Activated naive CD4-positive, alpha-beta T cell treated with Interleukin-2 at 50 U/mL for 16 hours (primary cell): Measurements from ENCODE around the gene PHF3.

Source experiments
- DNase-seq: peaks from one replicate; pipeline ENCODE4 v3.0.0-alpha.2; 2020

PHF3 gene, protein sequence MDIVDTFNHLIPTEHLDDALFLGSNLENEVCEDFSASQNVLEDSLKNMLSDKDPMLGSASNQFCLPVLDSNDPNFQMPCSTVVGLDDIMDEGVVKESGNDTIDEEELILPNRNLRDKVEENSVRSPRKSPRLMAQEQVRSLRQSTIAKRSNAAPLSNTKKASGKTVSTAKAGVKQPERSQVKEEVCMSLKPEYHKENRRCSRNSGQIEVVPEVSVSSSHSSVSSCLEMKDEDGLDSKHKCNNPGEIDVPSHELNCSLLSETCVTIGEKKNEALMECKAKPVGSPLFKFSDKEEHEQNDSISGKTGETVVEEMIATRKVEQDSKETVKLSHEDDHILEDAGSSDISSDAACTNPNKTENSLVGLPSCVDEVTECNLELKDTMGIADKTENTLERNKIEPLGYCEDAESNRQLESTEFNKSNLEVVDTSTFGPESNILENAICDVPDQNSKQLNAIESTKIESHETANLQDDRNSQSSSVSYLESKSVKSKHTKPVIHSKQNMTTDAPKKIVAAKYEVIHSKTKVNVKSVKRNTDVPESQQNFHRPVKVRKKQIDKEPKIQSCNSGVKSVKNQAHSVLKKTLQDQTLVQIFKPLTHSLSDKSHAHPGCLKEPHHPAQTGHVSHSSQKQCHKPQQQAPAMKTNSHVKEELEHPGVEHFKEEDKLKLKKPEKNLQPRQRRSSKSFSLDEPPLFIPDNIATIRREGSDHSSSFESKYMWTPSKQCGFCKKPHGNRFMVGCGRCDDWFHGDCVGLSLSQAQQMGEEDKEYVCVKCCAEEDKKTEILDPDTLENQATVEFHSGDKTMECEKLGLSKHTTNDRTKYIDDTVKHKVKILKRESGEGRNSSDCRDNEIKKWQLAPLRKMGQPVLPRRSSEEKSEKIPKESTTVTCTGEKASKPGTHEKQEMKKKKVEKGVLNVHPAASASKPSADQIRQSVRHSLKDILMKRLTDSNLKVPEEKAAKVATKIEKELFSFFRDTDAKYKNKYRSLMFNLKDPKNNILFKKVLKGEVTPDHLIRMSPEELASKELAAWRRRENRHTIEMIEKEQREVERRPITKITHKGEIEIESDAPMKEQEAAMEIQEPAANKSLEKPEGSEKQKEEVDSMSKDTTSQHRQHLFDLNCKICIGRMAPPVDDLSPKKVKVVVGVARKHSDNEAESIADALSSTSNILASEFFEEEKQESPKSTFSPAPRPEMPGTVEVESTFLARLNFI (N-terminal part only)

DNA sequence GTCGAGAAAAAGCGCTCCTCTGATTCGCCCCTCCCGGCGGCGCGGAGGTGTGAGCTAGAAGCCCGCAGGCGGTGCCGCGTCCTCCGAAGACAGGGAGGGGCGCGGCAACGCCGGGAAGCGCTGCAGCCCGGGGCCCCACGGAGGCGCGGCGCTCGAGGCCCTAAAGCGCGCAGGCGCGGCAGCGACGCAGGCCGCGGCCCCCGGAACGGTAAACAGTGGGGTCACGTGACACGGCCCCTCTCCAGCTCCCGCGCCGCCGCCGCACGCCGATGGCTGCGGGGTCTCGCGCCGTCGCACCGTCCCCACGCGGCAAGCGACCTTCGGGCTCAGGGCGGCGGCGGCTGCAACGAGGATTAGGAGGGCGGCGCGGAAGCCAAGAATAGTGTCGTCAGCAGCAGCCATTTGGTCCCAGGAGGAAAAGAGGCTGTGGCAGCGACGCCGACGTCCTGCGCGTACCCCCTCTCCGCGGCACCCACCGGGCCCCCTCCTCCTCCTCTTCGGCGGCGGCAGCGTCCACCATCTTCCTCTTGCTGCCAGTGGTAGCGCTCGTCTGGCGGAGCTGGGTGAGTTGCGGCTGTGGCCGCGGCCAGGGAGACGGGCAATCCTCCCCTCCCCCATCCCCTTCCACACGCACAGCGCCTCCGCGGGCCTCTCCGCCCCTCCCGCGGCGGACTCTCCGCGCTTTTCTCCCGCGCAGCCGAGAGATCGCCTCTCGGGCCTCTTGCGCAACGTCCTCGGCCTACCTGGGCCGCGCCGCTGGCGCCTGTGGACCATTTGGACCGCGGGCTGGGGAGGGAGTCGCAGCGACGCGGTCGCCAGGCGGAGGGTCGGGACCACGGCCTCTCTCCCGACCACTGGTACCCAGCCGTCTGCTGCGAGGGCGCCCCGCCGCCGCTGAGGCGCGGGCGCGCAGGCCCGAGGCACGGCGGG is at the start of gene PHF3:
Gene PHF3, plus strand, starts transcription at position 215 of the 930 bp plus-strand sequence. CDS start 10,750 bp downstream, outside the sequence.
- peak; percentile 92 for DNase-seq

DNA sequence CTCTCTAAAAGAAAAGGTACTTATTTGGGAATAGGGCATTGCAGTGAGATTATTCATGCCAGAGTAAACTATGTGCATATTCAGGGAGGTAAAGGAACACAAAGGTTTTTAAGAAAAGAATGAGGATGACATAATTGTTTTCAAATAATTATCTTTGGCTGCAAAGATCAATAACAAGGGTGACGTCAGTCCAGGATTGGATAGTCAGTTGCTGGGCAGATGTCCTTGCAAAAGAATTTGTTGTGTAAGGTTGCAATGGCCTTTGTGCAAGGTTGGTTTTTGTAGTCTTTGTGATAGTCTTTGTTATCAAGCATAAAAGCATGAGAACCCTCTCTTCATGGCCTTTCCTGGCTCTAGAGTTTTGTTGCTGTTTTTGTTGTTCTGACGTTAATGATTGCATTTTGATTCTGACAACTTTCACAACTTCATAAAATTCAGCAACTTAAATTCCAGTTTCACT is 45.6 kb upstream of the PHF3 start:
- no peak for DNase-seq

DNA sequence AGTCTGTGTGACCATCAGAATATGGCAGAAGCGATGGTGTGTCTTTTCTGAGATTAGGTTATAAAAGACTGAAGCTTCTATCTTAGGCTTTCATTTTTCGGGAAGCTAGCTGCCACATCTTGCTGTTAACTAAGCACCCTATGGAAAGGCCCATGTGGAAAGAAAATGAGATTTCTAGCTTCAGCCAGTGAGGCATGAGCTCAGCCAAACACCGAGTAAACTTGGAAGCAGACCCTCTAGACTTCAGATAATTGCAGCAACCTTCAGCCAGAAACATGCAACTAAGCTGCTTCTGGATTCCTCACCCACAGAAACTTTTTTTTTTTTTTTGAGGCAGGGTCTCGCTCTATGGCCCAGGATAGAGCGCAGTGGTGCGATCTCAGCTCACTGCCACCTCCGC is 42.7 kb upstream of the PHF3 start:
- no peak for DNase-seq

DNA sequence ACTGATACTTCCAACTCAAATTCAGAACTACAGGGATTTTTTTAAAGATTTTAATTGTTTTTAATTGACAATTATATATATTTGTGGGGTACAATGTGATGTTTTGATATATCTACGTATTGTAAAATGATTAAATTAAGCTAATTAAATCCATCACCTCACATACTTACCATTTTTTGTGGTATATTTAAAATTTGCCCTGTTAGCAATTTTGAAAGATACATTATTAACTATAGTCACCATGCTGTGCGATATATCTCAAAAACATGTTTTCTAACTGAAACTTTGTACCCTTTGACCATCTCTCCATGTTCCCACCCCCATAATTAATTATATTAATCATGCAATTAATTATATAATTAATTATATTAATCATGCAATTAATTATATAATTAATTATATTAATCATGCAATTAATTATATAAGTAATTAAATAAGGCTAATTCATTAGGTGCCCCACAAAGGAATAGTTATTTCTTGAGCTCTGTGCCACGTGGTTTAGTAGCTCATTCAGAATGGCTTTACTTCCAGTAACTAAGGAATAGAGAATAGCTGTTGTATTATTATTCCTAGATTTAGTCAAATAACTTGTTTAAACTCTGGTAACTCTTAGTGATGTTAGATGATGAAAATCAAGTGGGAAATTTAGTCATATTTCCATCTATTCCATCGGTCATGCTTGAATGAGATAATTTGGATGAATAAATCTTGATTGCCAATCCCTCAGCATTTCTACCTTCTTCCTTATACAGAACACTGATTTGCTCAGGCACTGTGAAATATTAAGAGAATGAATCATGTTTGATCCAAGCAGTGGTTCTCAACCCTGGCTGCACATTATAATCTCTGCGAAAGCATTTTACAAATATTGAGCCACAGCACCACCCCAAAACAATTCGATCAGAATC is 38.2 kb upstream of the PHF3 start:
- no peak for DNase-seq

DNA sequence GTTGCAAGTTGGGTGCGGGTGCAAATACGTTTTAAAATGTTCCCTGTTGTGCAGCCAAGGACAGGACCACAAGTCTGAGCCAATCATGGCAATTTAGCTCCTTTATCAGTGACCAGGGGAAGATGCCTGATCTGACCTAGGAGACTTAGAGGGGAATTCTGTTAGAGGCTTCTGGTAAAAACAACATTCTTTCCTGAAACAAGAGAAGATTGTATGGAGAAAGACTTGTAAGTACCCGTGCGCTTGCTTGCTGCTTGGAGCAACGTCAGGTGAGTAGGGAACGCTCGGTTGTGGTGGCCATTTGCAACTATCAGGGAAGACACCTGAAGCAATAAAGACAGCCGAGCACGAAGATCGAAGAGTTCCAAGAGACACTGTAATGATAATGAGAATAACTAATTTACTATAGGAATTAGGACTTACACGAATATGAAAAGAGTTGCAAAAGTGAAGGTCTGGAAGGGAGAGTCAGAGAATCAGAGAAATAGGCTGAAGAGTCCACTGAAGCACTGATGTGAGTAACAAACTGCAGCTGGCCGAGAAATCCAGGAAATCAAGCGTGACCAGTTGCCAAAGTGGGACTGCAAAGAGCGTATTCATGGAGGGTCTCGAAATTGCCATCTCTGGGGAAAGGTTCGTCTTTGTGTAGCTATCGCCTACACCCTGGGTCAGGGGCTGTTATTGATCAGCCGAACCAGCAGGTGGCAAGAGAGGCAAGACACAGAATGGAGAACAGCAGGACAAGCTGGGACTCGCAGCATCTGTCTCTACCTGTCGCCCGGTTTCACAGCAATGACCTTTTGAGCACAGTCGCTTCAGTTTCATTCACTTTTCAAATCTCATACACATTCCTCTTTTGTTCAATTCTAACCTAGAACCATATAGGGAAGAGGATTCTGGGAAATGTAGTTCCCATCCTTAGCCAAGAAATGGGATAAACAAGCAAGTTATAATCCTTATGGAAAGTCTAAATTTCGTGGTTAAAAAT is 37.3 kb upstream of the PHF3 start:
- peak; percentile 76 for DNase-seq

DNA sequence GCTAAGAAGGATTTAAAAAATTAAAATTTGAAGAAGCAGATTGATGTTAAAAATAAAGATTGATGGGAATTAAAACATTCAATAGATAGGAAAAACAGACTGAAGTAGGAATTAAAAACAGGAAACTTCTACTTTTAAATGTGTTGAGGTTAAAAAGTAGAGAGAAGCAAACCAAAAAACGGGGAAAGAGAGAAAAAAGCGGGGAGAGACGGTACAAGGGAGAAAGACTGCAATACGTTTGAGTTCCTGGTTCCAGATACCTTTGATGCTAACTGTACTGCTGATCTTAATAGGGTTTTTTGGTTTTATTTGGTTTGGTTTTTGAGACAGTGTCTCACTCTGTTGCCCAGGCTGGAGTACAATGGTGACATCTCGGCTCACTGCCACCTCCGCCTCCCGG is 36.4 kb upstream of the PHF3 start:
- DNase-seq, result no peak

DNA sequence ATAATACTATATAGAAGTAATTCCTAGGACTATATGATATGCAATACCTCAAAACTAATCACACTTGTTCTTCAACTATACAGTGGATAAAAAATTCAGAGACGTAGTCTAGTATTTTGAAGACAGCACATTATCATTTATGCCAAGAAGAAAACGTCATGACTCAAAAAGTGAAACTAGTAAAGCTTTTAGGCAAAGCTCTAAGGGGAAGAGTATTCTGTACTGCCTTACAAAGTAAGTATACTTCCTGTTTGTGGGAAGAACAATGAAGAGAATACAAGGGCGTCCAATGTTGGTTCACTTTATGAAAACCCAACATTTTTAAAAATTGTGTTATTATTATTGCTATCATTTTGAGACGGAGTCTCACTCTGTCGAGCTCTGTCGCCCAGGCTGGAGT is 35.5 kb upstream of the PHF3 start:
- DNase-seq, result no peak

DNA sequence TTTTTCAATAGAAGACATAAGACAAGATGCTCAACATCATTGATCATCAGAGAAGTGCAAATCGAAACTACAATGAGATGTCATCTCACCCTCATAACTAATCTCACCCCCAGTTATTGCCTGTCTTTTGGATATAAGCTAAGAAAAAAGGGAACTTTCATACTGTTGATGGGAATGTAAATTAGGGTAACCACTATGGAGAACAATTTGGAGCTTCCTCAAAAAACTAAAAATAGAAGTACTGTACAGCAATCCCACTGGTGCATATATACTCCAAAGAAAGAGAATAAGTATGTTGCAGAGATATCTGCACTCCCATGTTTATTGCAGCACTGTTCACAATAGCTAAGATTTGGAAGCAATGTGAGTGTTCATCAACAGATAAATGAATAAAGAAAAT is 26.4 kb upstream of the PHF3 start:
- DNase-seq, result no peak

DNA sequence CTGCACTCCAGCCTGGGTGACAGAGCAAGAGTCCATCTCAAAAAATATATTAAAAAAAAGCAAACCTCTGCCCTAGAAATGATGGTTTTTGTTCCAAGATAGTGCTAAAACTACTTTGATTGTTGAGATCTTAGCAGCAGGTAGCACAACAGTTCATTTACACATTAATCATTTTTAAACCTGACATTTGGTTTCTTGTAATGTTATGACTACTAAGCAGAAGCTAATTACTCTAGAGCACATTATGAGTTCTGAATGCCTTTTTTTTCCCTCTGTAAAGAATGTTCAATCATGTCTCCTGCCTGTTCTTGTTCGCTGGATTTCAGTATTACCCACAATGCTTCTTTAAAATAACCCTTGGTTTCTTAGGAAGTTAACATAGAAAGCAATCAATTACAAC is 24.7 kb upstream of the PHF3 start:
- DNase-seq, result no peak

DNA sequence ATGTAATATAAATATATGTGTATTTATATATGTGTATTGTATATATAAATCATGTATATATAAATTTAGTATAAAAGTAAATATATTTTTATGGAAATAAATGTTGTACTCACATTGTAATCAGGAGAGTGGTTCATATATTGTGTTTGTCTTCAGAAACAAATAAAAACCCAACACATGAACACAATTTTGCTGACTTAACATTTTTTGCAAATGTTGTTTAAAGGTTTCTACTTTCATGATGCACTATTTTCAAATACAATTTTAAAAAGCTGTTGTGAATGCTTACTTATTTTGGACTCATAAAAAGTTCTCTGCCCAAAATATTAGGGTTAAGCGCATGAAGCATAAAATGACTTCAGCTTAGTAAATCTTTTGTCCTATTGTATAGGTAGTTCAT is 24.0 kb upstream of the PHF3 start:
- DNase-seq, result no peak

DNA sequence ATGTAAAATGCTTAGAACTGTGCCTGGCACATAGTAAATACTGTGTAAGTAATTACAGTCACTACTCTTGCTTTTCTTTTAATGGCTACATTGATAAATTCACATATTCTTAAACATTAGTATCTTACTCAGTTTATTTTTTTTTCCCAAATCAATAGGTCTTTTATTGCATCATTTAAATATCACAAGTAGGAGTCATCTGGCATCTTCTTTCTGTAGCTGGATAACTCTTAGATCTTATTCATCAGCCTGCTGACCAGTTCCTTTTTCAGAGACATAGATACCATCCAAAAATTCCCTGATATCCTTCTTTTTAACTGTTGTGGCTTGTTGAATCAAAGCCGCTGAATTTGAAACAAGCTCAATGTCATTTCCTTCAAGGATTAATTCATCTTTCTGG is 20.0 kb upstream of the PHF3 start:
- DNase-seq, result no peak

DNA sequence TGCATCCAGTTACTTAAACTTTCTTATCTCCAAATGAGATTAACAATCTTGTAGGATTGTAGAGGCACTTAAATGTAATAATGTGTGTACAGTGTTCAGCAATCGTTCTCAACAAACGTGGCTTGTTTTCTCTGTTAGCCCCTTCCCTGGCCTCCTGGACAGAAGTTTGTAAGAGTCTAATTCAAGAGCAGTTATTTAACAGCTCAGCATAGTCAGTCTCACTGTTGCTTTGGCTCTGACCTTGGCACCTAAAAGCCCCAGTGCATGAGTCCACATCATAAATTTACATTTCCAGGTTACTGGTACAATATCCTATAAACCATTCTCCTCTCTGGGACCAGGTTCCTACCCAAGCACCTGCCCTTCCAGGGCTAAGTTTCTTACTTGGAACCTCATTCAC is 11.5 kb upstream of the PHF3 start:
- DNase-seq, result no peak

DNA sequence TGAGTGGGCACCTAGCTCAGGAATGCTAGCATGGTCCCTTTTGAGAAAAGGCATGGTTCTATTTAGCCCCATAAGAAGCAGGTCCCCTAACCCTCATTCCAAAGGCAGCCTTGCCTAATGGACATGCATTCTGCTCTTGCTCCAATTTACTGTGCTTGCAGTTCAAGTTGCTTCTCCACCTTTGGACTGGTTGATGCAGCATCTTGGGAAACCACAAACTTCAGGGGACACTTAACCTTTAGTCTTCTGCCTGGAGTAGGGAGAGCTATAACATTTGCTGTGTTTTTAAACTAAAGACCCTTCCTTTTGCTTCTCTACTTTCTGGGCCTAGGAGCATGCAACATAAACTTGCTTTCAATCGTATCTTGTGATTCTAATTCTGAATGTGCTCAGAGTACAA is 5.1 kb upstream of the PHF3 start:
- no peak for DNase-seq

DNA sequence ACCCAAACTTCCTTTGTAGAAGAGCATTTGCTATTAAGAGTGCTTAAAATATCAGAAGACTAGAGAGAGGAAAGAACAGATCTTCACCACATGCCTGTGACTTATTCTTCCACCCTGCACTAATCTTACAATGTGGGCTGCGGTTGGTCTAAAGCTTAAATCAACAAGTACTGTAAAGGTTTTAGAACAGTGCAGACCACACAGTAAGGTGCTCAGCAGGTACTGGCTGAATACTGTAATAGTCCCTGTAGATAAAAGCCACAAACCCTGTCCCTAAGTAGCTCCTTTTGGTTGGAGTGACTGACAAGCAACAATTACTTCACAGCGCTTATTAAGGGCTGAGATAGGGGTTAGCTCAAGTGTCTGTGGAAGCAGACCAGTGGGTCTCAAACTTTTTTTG is 972 bp upstream of the PHF3 start:
- DNase-seq, result no peak

DNA sequence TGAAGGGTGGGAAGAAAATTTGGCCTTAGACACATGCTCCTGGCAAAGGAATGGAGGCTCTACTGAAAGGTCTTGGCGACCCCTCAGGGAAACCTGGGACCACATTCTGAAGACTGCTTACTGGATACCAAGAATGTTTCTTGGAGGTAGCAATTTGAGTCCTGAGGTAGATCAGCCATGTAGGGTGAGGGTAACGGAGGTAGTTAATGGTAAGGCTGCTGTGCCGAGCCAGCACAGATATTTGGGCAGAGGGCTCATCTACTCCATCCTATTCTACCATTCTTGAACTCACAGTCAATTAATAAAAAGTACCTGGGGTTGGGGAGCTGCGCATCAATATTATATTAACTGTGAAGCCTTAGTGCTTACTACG is 401 bp upstream of the PHF3 start:
- no peak for DNase-seq

DNA sequence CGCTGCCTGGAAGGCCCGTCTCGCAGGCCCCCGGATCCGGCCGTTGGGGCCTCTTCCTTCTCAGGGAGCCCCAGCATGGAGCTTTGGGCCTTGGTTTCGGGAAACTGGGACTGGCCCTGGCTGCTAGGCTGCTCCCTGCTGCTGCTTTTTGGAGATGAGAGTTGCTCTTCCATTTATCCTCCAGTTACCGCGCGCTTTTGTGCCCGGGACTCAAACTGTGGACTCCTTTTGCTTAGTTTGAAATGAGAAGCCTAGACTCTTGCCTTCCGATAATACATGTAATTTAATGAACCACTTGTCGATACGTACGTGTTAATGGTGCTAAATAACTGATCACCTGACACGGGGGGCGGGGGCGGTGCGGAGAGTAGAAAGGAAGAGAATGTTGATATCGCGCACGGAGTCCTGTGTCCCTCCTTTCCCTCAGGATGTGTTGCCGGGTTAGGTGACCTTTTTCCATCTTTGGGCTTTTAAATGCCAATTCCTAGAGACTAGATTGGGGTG is 968 bp downstream of the PHF3 start:
- DNase-seq, result peak; percentile 66

DNA sequence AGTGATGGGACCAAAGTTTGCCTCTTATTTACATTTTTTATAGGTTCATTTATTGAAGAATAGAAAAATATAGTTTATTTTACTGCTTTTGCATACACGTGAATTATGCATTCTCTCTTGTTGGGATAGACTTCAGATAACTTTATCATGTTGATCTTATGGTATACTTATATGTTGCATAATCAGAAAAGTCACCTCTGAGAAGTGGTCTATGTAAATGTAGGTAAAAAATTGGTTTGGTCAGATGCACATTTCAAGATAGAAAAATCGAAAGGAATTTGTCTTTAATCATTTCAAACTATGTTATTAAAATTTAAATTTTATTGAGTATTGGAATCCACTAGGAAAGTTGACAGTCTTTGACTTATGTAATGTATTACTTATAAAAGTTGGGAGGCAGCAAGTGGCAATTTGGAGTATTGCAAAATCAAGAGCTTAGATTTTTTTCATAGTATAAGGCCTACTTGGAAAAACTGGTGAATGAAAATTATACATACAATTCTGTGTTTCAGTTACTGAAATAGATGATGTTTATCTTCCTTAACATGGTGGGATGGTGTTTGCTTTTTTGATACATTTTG is 2.4 kb downstream of the PHF3 start:
- DNase-seq, result no peak

DNA sequence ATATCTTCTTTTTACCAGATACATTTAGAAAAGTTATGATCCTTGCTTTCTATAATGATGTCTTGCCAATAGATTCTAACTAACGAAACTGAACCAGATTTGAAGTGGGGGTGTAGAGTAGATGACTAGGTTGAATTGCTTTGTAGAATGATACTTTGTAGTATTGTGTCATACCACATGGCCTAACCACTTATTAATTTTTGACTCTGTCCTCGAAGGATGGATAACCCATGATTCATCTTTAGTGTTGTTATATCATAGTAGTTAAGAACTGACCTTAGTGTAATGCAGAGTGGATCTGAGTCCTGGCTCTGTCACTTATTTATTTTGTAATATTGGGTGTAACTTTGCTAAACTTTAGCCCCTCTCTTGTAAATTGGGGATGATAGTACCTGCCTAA is 4.5 kb downstream of the PHF3 start:
- no peak for DNase-seq

DNA sequence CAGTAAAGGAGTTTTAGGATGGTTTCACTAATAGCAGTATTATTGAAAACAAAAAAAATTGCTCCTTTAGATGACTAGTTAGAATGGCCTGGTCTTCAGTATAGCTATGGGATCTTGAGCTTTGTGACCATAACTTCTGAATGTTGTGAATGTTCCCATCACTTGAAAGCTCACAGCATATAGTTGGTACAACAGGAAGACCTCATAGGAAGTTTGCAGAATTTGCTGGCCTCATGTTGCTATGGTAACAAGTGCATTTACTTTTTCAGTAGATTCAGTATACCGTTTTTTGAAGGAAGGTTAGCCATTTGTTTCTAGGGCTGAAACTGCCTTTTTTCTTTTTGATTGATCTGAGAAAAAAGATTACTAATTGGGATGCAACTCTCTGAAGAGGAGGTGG is 8.3 kb downstream of the PHF3 start:
- no peak for DNase-seq
